ENCODE measurements around the gene ZNF598.

Gene ZNF598

DNA sequence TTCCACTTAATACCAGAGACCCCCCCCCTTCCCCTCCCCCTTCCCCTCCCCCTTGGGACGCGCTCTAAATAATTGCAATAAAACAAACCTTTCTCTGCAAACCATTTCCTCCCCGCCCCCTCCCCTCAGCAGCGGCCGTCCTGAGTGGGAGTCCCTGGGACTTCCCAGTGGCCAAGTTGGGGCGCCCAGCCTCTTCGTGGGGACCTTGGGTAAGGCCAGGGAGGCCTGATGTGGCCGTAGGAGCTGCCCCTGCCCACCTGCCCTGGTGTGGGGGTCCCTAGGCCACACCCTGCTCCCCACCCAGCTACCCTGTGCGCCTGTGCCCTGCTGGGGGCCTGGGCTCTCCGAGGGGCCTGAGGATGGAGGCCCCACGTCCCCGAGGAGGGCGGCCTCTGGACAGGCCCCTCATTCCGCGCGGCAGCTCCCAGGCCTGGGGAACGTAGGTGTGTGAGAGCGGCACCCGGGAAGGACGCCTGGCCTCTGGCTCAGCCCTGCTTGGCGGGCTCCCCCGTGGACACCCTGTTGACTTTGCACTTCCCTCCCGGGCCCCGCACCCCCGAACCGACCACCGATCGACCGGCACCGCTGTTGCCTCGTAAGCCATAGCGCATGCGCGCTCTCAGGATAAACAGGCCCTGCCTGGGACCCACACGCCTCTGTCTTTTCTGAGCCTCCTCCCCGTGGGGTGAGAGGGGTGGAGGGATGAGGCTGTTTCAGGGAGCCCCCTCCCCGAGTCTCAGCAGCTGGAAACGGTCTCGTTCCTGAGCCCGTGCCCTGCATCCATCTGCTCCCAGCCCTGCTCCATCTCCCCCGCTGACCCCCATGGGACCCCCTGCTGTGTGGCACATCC, 29.0 kb upstream of the ZNF598 start:
- DNase-seq (ENCODE audit: extremely low spot score), result no peak
- ChIA-PET CTCF (no interaction called here), POLR2A (interaction anchor here (1.2 to 1.5 kb wide), 2 partner anchors 9 to 11 kb away, joined by 6 to 7 read pairs; partner anchors contain the start of genes NTHL1 and TSC2)
- TF ChIP-seq HDGF (IDR thresholded peaks at IDR 0.05; ENCODE audit: borderline replicate concordance) (no peak), FOXA1 (IDR thresholded peaks at IDR 0.05) (no peak), SP1 (IDR thresholded peaks at IDR 0.05) (no peak), TARDBP (IDR thresholded peaks at IDR 0.05) (no peak), LEF1 (IDR thresholded peaks at IDR 0.05; ENCODE audit: borderline replicate concordance) (no peak), FOXM1 (IDR thresholded peaks at IDR 0.05; ENCODE audit: borderline replicate concordance) (no peak), ARNT (IDR thresholded peaks at IDR 0.05) (no peak), FOXK2 (IDR thresholded peaks at IDR 0.05) (no peak), ZNF384 (IDR thresholded peaks at IDR 0.05) (no peak), SUZ12 (IDR thresholded peaks at IDR 0.05) (no peak), BHLHE40 (IDR thresholded peaks at IDR 0.05; ENCODE audit: borderline replicate concordance) (no peak), CTBP1 (IDR thresholded peaks at IDR 0.05; ENCODE audit: borderline replicate concordance) (no peak), ELF4 (IDR thresholded peaks at IDR 0.05) (no peak), L3MBTL2 (conservative IDR thresholded peaks at IDR 0.05) (no peak)
- TF ChIP-seq, protein P1, sequence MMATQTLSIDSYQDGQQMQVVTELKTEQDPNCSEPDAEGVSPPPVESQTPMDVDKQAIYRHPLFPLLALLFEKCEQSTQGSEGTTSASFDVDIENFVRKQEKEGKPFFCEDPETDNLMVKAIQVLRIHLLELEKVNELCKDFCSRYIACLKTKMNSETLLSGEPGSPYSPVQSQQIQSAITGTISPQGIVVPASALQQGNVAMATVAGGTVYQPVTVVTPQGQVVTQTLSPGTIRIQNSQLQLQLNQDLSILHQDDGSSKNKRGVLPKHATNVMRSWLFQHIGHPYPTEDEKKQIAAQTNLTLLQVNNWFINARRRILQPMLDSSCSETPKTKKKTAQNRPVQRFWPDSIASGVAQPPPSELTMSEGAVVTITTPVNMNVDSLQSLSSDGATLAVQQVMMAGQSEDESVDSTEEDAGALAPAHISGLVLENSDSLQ (IDR thresholded peaks at IDR 0.05), result no peak

- ChIA-PET CTCF (no interaction called here), POLR2A (interaction anchor here (3.3 kb wide), 1 partner anchor 9 kb away, joined by 10 read pairs; the partner anchor contains the start of genes NTHL1 and TSC2)
- TF ChIP-seq ELF4 (IDR thresholded peaks at IDR 0.05) (no peak), CTBP1 (IDR thresholded peaks at IDR 0.05; ENCODE audit: borderline replicate concordance) (no peak), LEF1 (IDR thresholded peaks at IDR 0.05; ENCODE audit: borderline replicate concordance) (no peak), SP1 (IDR thresholded peaks at IDR 0.05) (no peak), TARDBP (IDR thresholded peaks at IDR 0.05) (no peak), HDGF (IDR thresholded peaks at IDR 0.05; ENCODE audit: borderline replicate concordance) (no peak), ZNF384 (IDR thresholded peaks at IDR 0.05) (no peak), NFRKB (IDR thresholded peaks at IDR 0.05) (no peak), BHLHE40 (IDR thresholded peaks at IDR 0.05; ENCODE audit: borderline replicate concordance) (no peak)
- DNase-seq (ENCODE audit: extremely low spot score), result no peak
Observed at GRCh38 chr16:2037647-2038381, 28.2 kb upstream of the ZNF598 start.

DNA sequence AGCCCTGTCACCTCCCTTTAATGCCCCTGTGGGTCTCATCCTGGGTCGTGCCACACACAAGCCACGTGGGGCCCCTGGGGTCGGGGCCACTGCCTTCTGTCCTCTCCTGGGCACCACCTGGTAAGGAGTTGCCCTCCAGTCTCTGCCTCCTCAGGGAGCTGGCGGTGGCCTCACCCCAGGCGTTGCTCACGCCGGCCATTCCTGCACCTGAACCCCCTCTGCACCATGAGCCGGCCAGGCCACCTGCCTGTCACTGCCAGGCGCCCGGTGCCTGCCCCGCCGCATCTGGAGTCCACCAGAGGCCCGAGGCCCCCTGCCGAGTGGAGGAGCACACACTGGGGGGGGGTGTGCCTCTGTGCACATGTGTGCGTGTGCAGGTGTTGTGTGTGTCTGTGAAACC, 27.5 kb upstream of the ZNF598 start:
- no peak for DNase-seq (ENCODE audit: extremely low spot score)
- CTCF ChIA-PET, result interaction anchor here (0.5 kb wide), 1 partner anchor 67 kb away, joined by 4 read pairs; no protein-coding TSS in a partner anchor
- POLR2A ChIA-PET, result interaction anchor here (3.3 kb wide), 1 partner anchor 10 kb away, joined by 10 read pairs; the partner anchor contains the start of genes NTHL1 and TSC2
- no peak for TF ChIP-seq ELF4 (IDR thresholded peaks at IDR 0.05)
- no peak for TF ChIP-seq BHLHE40 (IDR thresholded peaks at IDR 0.05; ENCODE audit: borderline replicate concordance)
- TF ChIP-seq L3MBTL2 (conservative IDR thresholded peaks at IDR 0.05), result no peak
- no peak for TF ChIP-seq ARNT (IDR thresholded peaks at IDR 0.05)
- no peak for TF ChIP-seq TARDBP (IDR thresholded peaks at IDR 0.05)
- TF ChIP-seq FOXM1 (IDR thresholded peaks at IDR 0.05; ENCODE audit: borderline replicate concordance), result no peak
- TF ChIP-seq SUZ12 (IDR thresholded peaks at IDR 0.05), result no peak
- TF ChIP-seq CTBP1 (IDR thresholded peaks at IDR 0.05; ENCODE audit: borderline replicate concordance), result no peak
- TF ChIP-seq, protein P1 (IDR thresholded peaks at IDR 0.05), result no peak
- TF ChIP-seq NFRKB (IDR thresholded peaks at IDR 0.05), result no peak
- no peak for TF ChIP-seq LEF1 (IDR thresholded peaks at IDR 0.05; ENCODE audit: borderline replicate concordance)
- no peak for TF ChIP-seq FOXK2 (IDR thresholded peaks at IDR 0.05)
- TF ChIP-seq SP1 (IDR thresholded peaks at IDR 0.05), result no peak

DNA sequence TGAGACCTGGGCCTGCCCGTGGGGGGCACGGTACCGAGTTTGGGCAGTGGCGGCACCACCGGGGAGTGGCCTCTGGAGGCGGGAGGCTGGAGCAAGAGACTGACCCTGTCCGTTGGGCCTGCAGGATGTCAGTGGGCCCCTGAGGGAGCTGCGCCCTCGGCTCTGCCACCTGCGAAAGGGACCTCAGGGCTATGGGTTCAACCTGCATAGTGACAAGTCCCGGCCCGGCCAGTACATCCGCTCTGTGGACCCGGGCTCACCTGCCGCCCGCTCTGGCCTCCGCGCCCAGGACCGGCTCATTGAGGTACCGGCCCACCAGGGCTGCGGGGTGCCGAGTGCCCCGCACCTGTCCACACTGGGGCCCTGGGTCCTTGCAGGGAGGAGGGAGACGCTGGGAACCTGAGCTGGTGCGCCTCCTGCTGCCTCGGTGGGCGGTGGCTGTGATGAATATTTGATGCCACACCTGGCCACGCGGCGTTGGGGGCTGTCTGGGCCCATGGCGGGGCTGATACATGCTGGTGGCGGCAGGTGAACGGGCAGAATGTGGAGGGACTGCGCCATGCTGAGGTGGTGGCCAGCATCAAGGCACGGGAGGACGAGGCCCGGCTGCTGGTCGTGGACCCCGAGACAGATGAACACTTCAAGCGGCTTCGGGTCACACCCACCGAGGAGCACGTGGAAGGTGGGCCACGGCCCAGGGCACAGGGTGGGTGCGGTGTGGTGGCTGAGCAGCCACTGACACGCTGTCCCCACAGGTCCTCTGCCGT, 26.8 kb upstream of the ZNF598 start:
- ChIA-PET POLR2A (interaction anchor here (1.5 to 3.3 kb wide), 2 partner anchors 11 to 72 kb away, joined by 5 to 10 read pairs; partner anchors contain the start of genes NTHL1, RPS2 and TSC2), CTCF (no interaction called here)
- no peak for TF ChIP-seq ARNT (IDR thresholded peaks at IDR 0.05)
- TF ChIP-seq FOXM1 (IDR thresholded peaks at IDR 0.05; ENCODE audit: borderline replicate concordance), result no peak
- TF ChIP-seq, protein P1 (IDR thresholded peaks at IDR 0.05), result no peak
- no peak for TF ChIP-seq CTBP1 (IDR thresholded peaks at IDR 0.05; ENCODE audit: borderline replicate concordance)
- no peak for TF ChIP-seq ZNF384 (IDR thresholded peaks at IDR 0.05)
- no peak for TF ChIP-seq NFRKB (IDR thresholded peaks at IDR 0.05)
- TF ChIP-seq FOXA1 (IDR thresholded peaks at IDR 0.05), result no peak
- TF ChIP-seq LEF1 (IDR thresholded peaks at IDR 0.05; ENCODE audit: borderline replicate concordance), result no peak
- no peak for TF ChIP-seq BHLHE40 (IDR thresholded peaks at IDR 0.05; ENCODE audit: borderline replicate concordance)
- no peak for TF ChIP-seq SP1 (IDR thresholded peaks at IDR 0.05)
- TF ChIP-seq SUZ12 (IDR thresholded peaks at IDR 0.05), result no peak
- TF ChIP-seq HDGF (IDR thresholded peaks at IDR 0.05; ENCODE audit: borderline replicate concordance), result no peak
- TF ChIP-seq ELF4 (IDR thresholded peaks at IDR 0.05), result no peak
- DNase-seq (ENCODE audit: extremely low spot score), result no peak
